GM12878 (cell line): ENCODE data around the gene SLC52A3. TPM values are rescaled to one million over a fixed set of nuclear protein-coding genes. Genes with fewer than 3 reads are reported as not detected.

Source experiments
- ATAC-seq: fragments of 200-7000 bp; cut with Tn5 transposase; 3 replicates; pipeline ENCODE4 v1.9.1; 2020; ENCODE audit warnings: mild to moderate bottlenecking, moderate library complexity
- BruUV-seq: library from RNA; stranded (reverse); fragments of 400-500 nt; replicated peaks from 2 replicates; lab custom pipeline; 2021; lab: Mats Ljungman, UMichigan
- CTCF ChIA-PET: fragments of 300-600 bp; sonication (Branson Sonifier 250); formaldehyde crosslinking; extraction: SDS; loops from one replicate; lab custom pipeline; 2021; ENCODE audit warnings: inconsistent platforms; lab: Yijun Ruan, JAX
- POLR2A ChIA-PET: fragments of 350-600 bp; formaldehyde crosslinking; extraction: SDS; loops from one replicate; lab custom pipeline; 2021; ENCODE audit warnings: inconsistent platforms; lab: Charles Lee
- RAD21 ChIA-PET: fragments of 300-600 bp; sonication (Branson Sonifier 250); formaldehyde crosslinking; loops from one replicate; lab custom pipeline; 2023; ENCODE audit warnings: antibody characterized with exemption; ENCODE audit not compliant: unreplicated experiment; lab: Charles Lee
- SMC1A ChIA-PET: fragments of 300-600 bp; sonication (Branson Sonifier 250); formaldehyde crosslinking; loops from one replicate; lab custom pipeline; 2023; ENCODE audit not compliant: unreplicated experiment, uncharacterized antibody; lab: Charles Lee
- DNase-seq: peaks from one replicate; pipeline ENCODE4 v3.0.0-alpha.2; 2011; ENCODE audit warnings: low read depth, low spot score
- FAIRE-seq: peaks from 3 replicates; lab custom pipeline; 2011; peaks lifted over from hg19 to GRCh38; lab: Jason Lieb, UNC
- H2AFZ ChIP-seq: 2 replicates; pipeline ENCODE4 v1.6.0; 2011; ENCODE audit warnings: low read depth, low read length, control low read depth; ENCODE audit not compliant: control insufficient read depth
- H3K27ac ChIP-seq: 2 replicates; pipeline ENCODE4 v1.5.1; 2011; ENCODE audit warnings: control low read depth; ENCODE audit not compliant: control insufficient read depth, insufficient read depth
- H3K27me3 ChIP-seq, 2 experiments: replicated peaks in 1 of 2; 2 replicates each; pipeline versions ENCODE4 v1.6.0 to v1.6.1; 2011; ENCODE audit warnings: low read length in 1 of 2; ENCODE audit not compliant: control insufficient read depth in 2 of 2, insufficient read depth in 2 of 2
- H3K36me3 ChIP-seq, 2 experiments: 2 replicates each; pipeline ENCODE4 v1.5.1; 2011; ENCODE audit warnings: low read length in 1 of 2; ENCODE audit not compliant: control insufficient read depth in 2 of 2, insufficient read depth in 2 of 2
- H3K4me1 ChIP-seq: 2 replicates; pipeline ENCODE4 v1.6.1; 2011; ENCODE audit warnings: mild to moderate bottlenecking, low read length, moderate library complexity, mixed read lengths; ENCODE audit not compliant: control insufficient read depth, insufficient read depth
- H3K4me2 ChIP-seq: 2 replicates; pipeline ENCODE4 v1.6.0; 2011; ENCODE audit warnings: control low read depth; ENCODE audit not compliant: control insufficient read depth, insufficient read depth
- H3K4me3 ChIP-seq: fragments of 200-600 bp; sonication (generic); 2 replicates; pipeline ENCODE4 v1.5.1; 2016
- H3K79me2 ChIP-seq: 2 replicates; pipeline ENCODE4 v1.6.0; 2011; ENCODE audit warnings: low read length; ENCODE audit not compliant: control insufficient read depth, insufficient read depth
- H3K9ac ChIP-seq: 2 replicates; pipeline ENCODE4 v1.8.0; 2011; ENCODE audit warnings: low read length, control low read depth, mixed read lengths; ENCODE audit not compliant: control insufficient read depth, insufficient read depth
- H3K9me3 ChIP-seq: replicated peaks from 3 replicates; pipeline ENCODE4 v1.5.1; 2011; ENCODE audit warnings: mild to moderate bottlenecking, low read length; ENCODE audit not compliant: control insufficient read depth, insufficient read depth
- H4K20me1 ChIP-seq: 2 replicates; pipeline ENCODE4 v1.6.0; 2011; ENCODE audit not compliant: control insufficient read depth, insufficient read depth
- CBX5 ChIP-seq: sonication (generic); IDR thresholded peaks from 2 replicates; pipeline ENCODE4 v1.6.1; 2016; ENCODE audit warnings: low read depth, moderate library complexity, mild to moderate bottlenecking, inconsistent platforms
- FOS ChIP-seq: IDR thresholded peaks from 3 replicates; pipeline ENCODE4 v1.6.1; 2011; ENCODE audit warnings: borderline replicate concordance; ENCODE audit not compliant: insufficient read length; ENCODE audit errors: extremely low read depth
- TAF1 ChIP-seq: IDR thresholded peaks from 2 replicates; pipeline ENCODE4 v1.6.1; 2011; ENCODE audit warnings: mild to moderate bottlenecking, low read depth, low read length, borderline replicate concordance
- USF1 ChIP-seq: IDR thresholded peaks from 2 replicates; pipeline ENCODE4 v1.6.1; 2011; ENCODE audit warnings: borderline replicate concordance, low read depth, mild to moderate bottlenecking, moderate library complexity, mixed read lengths, low read length; ENCODE audit not compliant: insufficient read depth; ENCODE audit errors: extremely low read length
- WGBS: methylation state at CpG from one replicate; pipeline ENCODE4 v1.1.6; 2016; ENCODE audit warnings: low lambda C conversion rate; ENCODE audit not compliant: insufficient replicate concordance, insufficient coverage; ENCODE audit errors: missing lambda C conversion rate; 5-methylcytosine and 5-hydroxymethylcytosine counted together
- in situ Hi-C: fragments of 300-500 bp; cut with MboI; formaldehyde crosslinking; loops from 9 replicates; pipeline ENCODE4 v1.14.3; 2018; ENCODE audit warnings: mixed read lengths
- intact Hi-C: fragments of 100-400 bp; cut with micrococcal nuclease; formaldehyde crosslinking; loops from one replicate; pipeline ENCODE4 v1.14.2; 2022; ENCODE audit not compliant: unreplicated experiment
- polyA plus RNA-seq, 11 experiments: library from polyadenylated mRNA; depleted of rRNA in 4 of 11; unstranded in 6 of 11; stranded (reverse) in 5 of 11; fragments of >200 nt; fragmentation: Nextera tagmentation in 4 of 11; fragmentation: Illumina TruSeq in 1 of 11; extraction: Ambion mirVana in 4 of 11; extraction: Trizol in 1 of 11; gene quantifications; 1 replicate in 1 of 11; 2 replicates in 10 of 11; pipeline versions ENCODE4 v1.2.1 to v1.2.3, GENCODE V29; 2011 to 2016; ENCODE audit warnings: inconsistent platforms in 2 of 11, missing spikeins in 2 of 11, low read depth in 1 of 11
- total RNA-seq, 4 experiments: library from RNA; depleted of rRNA in 3 of 4; stranded (reverse); fragments of >200 nt in 3 of 4; fragmentation: Illumina TruSeq in 1 of 4; extraction: Trizol in 1 of 4; gene quantifications; 2 replicates each; pipeline versions ENCODE4 v1.2.1 to v1.2.3, GENCODE V29; 2013 to 2021

Gene SLC52A3
- total and polyA plus RNA-seq, 10 of the 15 experiments (the other 5 are each of a cell fraction or from before 2014, with no cell fraction given), result not detected

GRCh38 chr20:761418-762381, 6.6 kb downstream of the SLC52A3 start:
- Histone ChIP-seq H3K79me2 (no peaks in the 10 kb centered on the region), H3K27me3 (no peaks in the 10 kb centered on the region; a peak in 1 of 4 replicates), H3K4me2 (no peak overlapping the region), H3K27ac (no peak overlapping the region), H3K9ac (no peak overlapping the region), H3K4me3 (no peak overlapping the region), H2AFZ (no peak overlapping the region), H3K4me1 (no peaks in the 10 kb centered on the region), H3K9me3 (no peaks in the 10 kb centered on the region), H4K20me1 (no peaks in the 10 kb centered on the region), H3K36me3 (no peaks in the 10 kb centered on the region)
- TF ChIP-seq TAF1 (no peak), CBX5 (no peak), FOS (no peak), USF1 (no peak)
- intact Hi-C loops (no loop called here), in situ Hi-C loops (no loop called here)
- ATAC-seq (no peak), FAIRE-seq (no peak), DNase-seq (no peak)
- ChIA-PET RAD21 (no interaction called here), CTCF (interaction anchor here (1.3 to 2.9 kb wide), 2 partner anchors 8 to 13 kb away, joined by 4 to 7 read pairs; no protein-coding TSS in a partner anchor), SMC1A (no interaction called here), POLR2A (interaction anchor here (0.9 kb wide), 1 partner anchor 23 kb away, joined by 3 read pairs; no protein-coding TSS in a partner anchor)
- BruUV-seq, result no TSS peak
- WGBS, result 44% methylated on average over 23 of the region's 24 CpGs
